ENCODE measurements around the gene TCEAL7.

DNA sequence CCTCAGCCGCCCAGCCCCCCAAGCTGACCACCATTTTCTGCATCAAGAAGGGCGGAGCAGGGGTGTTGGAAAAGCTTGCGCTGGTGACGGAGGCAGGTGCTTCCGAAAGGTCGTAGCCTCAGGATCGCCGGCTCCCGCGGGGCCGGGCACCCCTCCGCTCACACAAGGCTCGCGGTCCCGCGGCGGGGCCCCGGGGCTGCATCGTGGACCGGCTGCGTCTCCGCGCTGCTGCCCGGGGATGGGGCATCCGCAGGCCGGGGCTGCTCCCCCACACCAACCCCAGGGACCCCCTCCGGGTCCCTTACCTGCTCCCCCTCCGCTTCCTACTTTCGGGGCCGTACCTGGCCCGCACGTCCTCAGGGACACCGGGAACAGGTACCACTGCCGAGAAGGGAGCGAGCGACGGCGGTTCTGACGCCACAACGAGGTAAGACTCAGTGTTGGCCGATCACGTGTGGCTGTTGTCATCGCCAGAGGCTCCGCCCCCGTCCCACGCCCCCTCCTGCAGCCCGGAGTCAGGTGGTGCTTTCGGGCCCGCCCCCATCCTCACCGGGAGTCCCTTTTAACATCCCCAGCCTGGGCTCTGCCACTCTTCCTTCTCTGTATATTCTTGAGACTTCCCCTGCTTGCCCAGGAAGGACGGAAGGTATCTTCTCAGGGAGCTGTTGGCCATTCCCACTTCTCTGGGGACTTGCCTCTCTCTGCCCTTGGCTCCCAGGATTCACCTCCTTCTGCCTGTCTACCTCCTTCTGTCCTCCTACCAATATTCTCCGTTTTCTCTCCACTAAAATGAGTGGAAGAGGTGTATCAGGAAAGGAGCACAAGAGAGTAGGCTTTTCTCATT, 19.3 kb upstream of the TCEAL7 start, which contains the start of gene BEX2:
- TF ChIP-seq NCOA1 (CRISPR knock-in tag; IDR thresholded peaks at IDR 0.05) (no peak), HDAC6 (IDR thresholded peaks at IDR 0.05; ENCODE audit: low read depth, low read length) (no peak), ZFP36 (IDR thresholded peaks at IDR 0.05; ENCODE audit: borderline replicate concordance, low read depth, low read length, partially characterized antibody) (no peak), ZFP37 (CRISPR knock-in tag; IDR thresholded peaks at IDR 0.05; ENCODE audit: borderline replicate concordance) (no peak), ZBTB33 (CRISPR knock-in tag; IDR thresholded peaks at IDR 0.05) (no peak), ZNF282 (IDR thresholded peaks at IDR 0.05; ENCODE audit: partially characterized antibody) (no peak), KDM1A (CRISPR knock-in tag; IDR thresholded peaks at IDR 0.05) (no peak), MAZ (IDR thresholded peaks at IDR 0.05; ENCODE audit: borderline replicate concordance, low read depth, low read length) (no peak), MAZ (CRISPR knock-in tag; IDR thresholded peaks at IDR 0.05; ENCODE audit: low read depth) (no peak)
- TF ChIP-seq, protein P1, sequence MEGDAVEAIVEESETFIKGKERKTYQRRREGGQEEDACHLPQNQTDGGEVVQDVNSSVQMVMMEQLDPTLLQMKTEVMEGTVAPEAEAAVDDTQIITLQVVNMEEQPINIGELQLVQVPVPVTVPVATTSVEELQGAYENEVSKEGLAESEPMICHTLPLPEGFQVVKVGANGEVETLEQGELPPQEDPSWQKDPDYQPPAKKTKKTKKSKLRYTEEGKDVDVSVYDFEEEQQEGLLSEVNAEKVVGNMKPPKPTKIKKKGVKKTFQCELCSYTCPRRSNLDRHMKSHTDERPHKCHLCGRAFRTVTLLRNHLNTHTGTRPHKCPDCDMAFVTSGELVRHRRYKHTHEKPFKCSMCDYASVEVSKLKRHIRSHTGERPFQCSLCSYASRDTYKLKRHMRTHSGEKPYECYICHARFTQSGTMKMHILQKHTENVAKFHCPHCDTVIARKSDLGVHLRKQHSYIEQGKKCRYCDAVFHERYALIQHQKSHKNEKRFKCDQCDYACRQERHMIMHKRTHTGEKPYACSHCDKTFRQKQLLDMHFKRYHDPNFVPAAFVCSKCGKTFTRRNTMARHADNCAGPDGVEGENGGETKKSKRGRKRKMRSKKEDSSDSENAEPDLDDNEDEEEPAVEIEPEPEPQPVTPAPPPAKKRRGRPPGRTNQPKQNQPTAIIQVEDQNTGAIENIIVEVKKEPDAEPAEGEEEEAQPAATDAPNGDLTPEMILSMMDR (CRISPR knock-in tag; IDR thresholded peaks at IDR 0.05) = no peak
- TF ChIP-seq, protein P2, sequence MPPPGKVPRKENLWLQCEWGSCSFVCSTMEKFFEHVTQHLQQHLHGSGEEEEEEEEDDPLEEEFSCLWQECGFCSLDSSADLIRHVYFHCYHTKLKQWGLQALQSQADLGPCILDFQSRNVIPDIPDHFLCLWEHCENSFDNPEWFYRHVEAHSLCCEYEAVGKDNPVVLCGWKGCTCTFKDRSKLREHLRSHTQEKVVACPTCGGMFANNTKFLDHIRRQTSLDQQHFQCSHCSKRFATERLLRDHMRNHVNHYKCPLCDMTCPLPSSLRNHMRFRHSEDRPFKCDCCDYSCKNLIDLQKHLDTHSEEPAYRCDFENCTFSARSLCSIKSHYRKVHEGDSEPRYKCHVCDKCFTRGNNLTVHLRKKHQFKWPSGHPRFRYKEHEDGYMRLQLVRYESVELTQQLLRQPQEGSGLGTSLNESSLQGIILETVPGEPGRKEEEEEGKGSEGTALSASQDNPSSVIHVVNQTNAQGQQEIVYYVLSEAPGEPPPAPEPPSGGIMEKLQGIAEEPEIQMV (CRISPR knock-in tag; IDR thresholded peaks at IDR 0.05; ENCODE audit: low read depth) = no peak

Measured in HepG2 (cell line).